C4-2B (cell line): ENCODE results near the gene TNFRSF1B.

Source experiments
- ZFX ChIP-seq: fragments of 450-650 bp; IDR thresholded peaks from 2 replicates; pipeline ENCODE4 v1.6.1; 2017
- TF ChIP-seq, protein P1 (sequence below): fragments of 450-650 bp; conservative IDR thresholded peaks from 2 replicates; pipeline ENCODE4 v1.5.1; 2017; ENCODE audit warnings: mild to moderate bottlenecking

DNA sequence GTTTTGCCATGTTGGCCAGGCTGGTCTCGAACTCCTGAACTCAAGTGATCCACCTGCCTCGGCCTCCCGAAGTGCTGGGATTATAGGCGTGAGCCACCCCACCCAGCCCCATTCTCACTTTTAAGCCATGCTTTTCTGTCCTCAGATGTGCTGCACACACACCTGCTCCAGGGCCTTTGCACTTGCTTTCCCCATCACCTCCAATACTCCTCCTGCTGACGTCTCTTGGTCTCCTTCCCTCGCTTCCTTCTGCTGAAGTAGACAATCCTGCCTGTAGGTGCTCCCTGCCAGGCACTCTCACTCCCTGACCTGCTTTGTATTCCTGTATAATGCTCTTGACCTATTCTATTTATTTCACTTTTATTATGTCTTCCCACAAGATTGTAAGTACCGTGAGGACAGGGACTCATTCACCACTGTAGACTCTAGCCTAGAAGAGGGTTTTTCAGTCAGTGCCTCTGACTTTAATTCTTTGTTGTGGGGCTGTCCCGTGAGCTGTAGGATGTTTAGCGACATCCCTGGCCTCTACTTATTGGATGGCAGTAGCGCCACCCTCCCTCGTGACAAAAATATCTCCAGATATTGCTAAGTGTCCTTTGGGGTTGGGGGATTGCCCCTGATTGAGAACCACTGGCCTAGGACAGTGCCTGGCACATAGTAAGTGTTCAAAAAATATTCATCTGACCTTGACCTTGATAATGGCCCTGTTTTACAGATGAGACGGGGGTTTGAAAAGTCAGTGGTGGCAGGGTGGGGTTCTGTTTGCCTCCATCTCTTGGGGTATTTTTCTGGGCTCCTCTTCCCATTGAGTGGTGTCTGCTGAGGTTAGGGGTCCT, 4.6 kb downstream of the TNFRSF1B start:
- TF ChIP-seq, protein P1, sequence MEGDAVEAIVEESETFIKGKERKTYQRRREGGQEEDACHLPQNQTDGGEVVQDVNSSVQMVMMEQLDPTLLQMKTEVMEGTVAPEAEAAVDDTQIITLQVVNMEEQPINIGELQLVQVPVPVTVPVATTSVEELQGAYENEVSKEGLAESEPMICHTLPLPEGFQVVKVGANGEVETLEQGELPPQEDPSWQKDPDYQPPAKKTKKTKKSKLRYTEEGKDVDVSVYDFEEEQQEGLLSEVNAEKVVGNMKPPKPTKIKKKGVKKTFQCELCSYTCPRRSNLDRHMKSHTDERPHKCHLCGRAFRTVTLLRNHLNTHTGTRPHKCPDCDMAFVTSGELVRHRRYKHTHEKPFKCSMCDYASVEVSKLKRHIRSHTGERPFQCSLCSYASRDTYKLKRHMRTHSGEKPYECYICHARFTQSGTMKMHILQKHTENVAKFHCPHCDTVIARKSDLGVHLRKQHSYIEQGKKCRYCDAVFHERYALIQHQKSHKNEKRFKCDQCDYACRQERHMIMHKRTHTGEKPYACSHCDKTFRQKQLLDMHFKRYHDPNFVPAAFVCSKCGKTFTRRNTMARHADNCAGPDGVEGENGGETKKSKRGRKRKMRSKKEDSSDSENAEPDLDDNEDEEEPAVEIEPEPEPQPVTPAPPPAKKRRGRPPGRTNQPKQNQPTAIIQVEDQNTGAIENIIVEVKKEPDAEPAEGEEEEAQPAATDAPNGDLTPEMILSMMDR: no peak
- no peak for TF ChIP-seq ZFX
